Measurements from ENCODE around the gene VANGL2. TPM values are rescaled to one million over a fixed set of nuclear protein-coding genes. Genes with fewer than 3 reads are reported as not detected.

The VANGL2 gene
- total and polyA plus RNA-seq, 2 donors from 2014 or later: 3.8 to 8.1 TPM

DNA sequence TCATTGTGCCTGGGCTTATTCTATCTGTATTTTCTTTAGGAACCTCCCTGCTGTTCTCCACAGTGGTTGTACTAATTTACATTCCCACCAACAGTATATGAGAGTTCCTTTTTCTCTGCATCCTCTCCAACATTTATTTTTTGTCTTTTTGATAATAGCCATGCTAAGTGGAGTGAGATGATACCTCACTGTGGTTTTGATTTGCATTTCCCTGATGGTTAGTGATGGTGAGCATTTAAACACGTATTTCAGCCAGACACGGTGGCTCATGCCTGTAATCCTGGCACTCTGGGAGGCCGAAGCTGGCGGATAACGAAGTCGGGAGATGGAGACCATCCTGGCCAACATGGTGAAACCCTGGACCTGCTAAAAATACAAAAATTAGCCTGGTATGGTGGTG is 64.8 kb downstream of the VANGL2 start:
- H3K4me3 ChIP-seq (ENCODE audit: low read length in 3 of 3): no peak overlapping the region
- TF ChIP-seq, protein P1, sequence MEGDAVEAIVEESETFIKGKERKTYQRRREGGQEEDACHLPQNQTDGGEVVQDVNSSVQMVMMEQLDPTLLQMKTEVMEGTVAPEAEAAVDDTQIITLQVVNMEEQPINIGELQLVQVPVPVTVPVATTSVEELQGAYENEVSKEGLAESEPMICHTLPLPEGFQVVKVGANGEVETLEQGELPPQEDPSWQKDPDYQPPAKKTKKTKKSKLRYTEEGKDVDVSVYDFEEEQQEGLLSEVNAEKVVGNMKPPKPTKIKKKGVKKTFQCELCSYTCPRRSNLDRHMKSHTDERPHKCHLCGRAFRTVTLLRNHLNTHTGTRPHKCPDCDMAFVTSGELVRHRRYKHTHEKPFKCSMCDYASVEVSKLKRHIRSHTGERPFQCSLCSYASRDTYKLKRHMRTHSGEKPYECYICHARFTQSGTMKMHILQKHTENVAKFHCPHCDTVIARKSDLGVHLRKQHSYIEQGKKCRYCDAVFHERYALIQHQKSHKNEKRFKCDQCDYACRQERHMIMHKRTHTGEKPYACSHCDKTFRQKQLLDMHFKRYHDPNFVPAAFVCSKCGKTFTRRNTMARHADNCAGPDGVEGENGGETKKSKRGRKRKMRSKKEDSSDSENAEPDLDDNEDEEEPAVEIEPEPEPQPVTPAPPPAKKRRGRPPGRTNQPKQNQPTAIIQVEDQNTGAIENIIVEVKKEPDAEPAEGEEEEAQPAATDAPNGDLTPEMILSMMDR (IDR thresholded peaks at IDR 0.05; ENCODE audit: borderline replicate concordance, extremely low read depth, insufficient read depth): no peak
- DNase-seq (no peak), FAIRE-seq (no peak)
- H3K4me1 ChIP-seq (ENCODE audit: control insufficient read depth in 2 of 3, insufficient read depth in 2 of 3, low read depth in 1 of 3, low read length in 3 of 3): no peaks in the 10 kb centered on the region
- H3K9me3 ChIP-seq (ENCODE audit: control insufficient read depth in 2 of 3, insufficient read depth in 1 of 3, low read length in 3 of 3): no peaks in the 10 kb centered on the region
- no peaks in the 10 kb centered on the region for H3K36me3 ChIP-seq (ENCODE audit: control insufficient read depth in 2 of 3, insufficient read depth in 3 of 3, low read length in 3 of 3)
- H3K27me3 ChIP-seq (ENCODE audit: control insufficient read depth, insufficient read depth, low read length): no peaks in the 10 kb centered on the region
- H3K27ac ChIP-seq (ENCODE audit: low read depth in 2 of 2, low read length in 2 of 2): no peak overlapping the region
- intact Hi-C loops (cut with DNase I): no loop called here
- H3K9ac ChIP-seq (ENCODE audit: low read length in 3 of 3): no peak overlapping the region

DNA sequence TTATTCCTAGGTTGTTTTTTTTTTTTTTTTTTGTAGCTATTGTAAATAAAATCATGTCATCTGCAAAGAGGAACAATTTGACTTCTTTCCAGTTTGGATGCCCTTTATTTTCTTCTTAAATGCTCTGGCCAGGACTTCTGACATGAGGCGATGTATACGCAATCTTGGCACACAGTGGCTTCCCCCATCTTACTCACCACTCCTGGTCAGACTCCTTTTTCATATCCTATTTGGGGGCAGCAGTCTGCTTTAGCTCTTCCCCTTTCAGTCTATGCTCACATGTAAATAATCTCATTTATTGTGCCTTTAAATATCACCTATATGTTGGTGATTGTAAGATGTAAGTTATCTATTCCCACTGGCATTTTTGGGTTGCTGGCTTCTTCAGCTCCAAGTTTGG is 66.6 kb downstream of the VANGL2 start:
- no peaks in the 10 kb centered on the region for H3K36me3 ChIP-seq (ENCODE audit: control insufficient read depth in 2 of 3, insufficient read depth in 3 of 3, low read length in 3 of 3)
- DNase-seq (no peak), FAIRE-seq (no peak)
- no peak overlapping the region for H3K27ac ChIP-seq (ENCODE audit: low read depth in 2 of 2, low read length in 2 of 2)
- no peaks in the 10 kb centered on the region for H3K9me3 ChIP-seq (ENCODE audit: control insufficient read depth in 2 of 3, insufficient read depth in 1 of 3, low read length in 3 of 3)
- intact Hi-C loops (cut with DNase I): no loop called here
- no peaks in the 10 kb centered on the region for H3K4me1 ChIP-seq (ENCODE audit: control insufficient read depth in 2 of 3, insufficient read depth in 2 of 3, low read depth in 1 of 3, low read length in 3 of 3)
- no peak overlapping the region for H3K9ac ChIP-seq (ENCODE audit: low read length in 3 of 3)
- no peaks in the 10 kb centered on the region for H3K27me3 ChIP-seq (ENCODE audit: control insufficient read depth, insufficient read depth, low read length)
- H3K4me3 ChIP-seq (ENCODE audit: low read length in 3 of 3): no peak overlapping the region
- TF ChIP-seq, protein P1 (IDR thresholded peaks at IDR 0.05; ENCODE audit: borderline replicate concordance, extremely low read depth, insufficient read depth): no peak

DNA sequence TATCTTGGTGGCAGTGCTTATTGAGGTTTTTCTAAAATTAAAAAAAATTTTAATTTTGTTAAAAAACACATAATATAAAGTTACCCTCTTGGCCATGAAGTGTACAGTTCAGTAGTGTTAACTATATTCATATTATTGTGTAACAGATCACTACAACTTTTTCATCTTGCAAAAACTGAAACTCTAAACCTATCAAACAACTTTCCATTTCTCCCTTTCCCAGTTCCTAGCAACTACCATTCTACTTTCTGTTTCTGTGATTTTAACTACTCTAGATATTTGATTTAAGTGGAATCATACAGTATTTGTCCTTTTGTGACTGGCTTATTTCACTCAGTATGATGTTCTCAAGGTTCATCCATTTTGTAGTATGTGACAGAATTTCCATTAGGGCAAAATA is 67.2 kb downstream of the VANGL2 start:
- Histone ChIP-seq H3K27me3 (ENCODE audit: control insufficient read depth, insufficient read depth, low read length) (no peaks in the 10 kb centered on the region), H3K4me1 (ENCODE audit: control insufficient read depth in 2 of 3, insufficient read depth in 2 of 3, low read depth in 1 of 3, low read length in 3 of 3) (no peaks in the 10 kb centered on the region), H3K27ac (ENCODE audit: low read depth in 2 of 2, low read length in 2 of 2) (no peak overlapping the region), H3K9me3 (ENCODE audit: control insufficient read depth in 2 of 3, insufficient read depth in 1 of 3, low read length in 3 of 3) (no peaks in the 10 kb centered on the region), H3K4me3 (ENCODE audit: low read length in 3 of 3) (no peak overlapping the region), H3K9ac (ENCODE audit: low read length in 3 of 3) (no peak overlapping the region), H3K36me3 (ENCODE audit: control insufficient read depth in 2 of 3, insufficient read depth in 3 of 3, low read length in 3 of 3) (no peaks in the 10 kb centered on the region)
- no peak for DNase-seq
- no peak for FAIRE-seq
- TF ChIP-seq, protein P1 (IDR thresholded peaks at IDR 0.05; ENCODE audit: borderline replicate concordance, extremely low read depth, insufficient read depth): no peak
- intact Hi-C loops (cut with DNase I): no loop called here

DNA sequence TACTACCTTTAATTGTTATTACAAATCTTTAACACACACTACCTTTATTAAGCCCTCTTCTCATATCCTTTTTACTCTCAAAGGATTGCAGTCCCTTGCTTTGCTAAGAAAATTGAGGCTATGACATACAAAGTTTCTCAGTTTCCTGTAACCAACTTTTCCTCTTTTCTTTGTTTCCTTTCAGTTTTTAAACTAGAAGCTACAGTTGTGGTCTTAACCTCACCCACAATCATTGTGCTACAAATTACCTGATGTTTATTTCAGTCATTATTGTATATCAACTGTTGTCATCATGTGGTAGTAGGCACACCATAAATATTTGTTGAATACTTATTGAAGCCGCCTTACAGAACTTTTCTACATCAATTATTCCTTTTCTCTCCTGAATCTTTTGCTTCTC is 70.9 kb downstream of the VANGL2 start:
- TF ChIP-seq, protein P1 (IDR thresholded peaks at IDR 0.05; ENCODE audit: borderline replicate concordance, extremely low read depth, insufficient read depth): no peak
- no peak overlapping the region for H3K27ac ChIP-seq (ENCODE audit: low read depth in 2 of 2, low read length in 2 of 2)
- no peaks in the 10 kb centered on the region for H3K9me3 ChIP-seq (ENCODE audit: control insufficient read depth in 2 of 3, insufficient read depth in 1 of 3, low read length in 3 of 3)
- no peak for DNase-seq
- no peaks in the 10 kb centered on the region for H3K4me1 ChIP-seq (ENCODE audit: control insufficient read depth in 2 of 3, insufficient read depth in 2 of 3, low read depth in 1 of 3, low read length in 3 of 3)
- intact Hi-C loops (cut with DNase I): no loop called here
- no peak overlapping the region for H3K4me3 ChIP-seq (ENCODE audit: low read length in 3 of 3)
- no peak overlapping the region for H3K9ac ChIP-seq (ENCODE audit: low read length in 3 of 3)
- no peaks in the 10 kb centered on the region for H3K27me3 ChIP-seq (ENCODE audit: control insufficient read depth, insufficient read depth, low read length)
- FAIRE-seq: no peak
- no peaks in the 10 kb centered on the region for H3K36me3 ChIP-seq (ENCODE audit: control insufficient read depth in 2 of 3, insufficient read depth in 3 of 3, low read length in 3 of 3)
